PC-9 (cell line): Measurements from ENCODE around the gene DIRAS3. TPM values are rescaled to one million over a fixed set of nuclear protein-coding genes. Genes with fewer than 3 reads are reported as not detected.

Source experiments
- BruUV-seq: library from RNA; stranded (reverse); fragments of 400-500 nt; replicated peaks from 2 replicates; lab custom pipeline; 2021; lab: Mats Ljungman, UMichigan
- CTCF ChIA-PET: fragments of 300-600 bp; sonication (Branson Sonifier 250); formaldehyde crosslinking; loops from one replicate; lab custom pipeline; 2022; ENCODE audit warnings: antibody characterized with exemption; lab: Charles Lee
- POLR2A ChIA-PET: fragments of 300-600 bp; sonication (Branson Sonifier 250); formaldehyde crosslinking; loops from one replicate; lab custom pipeline; 2022; ENCODE audit warnings: antibody characterized with exemption; ENCODE audit not compliant: unreplicated experiment; lab: Charles Lee
- DNase-seq, 2 experiments: peaks; one replicate each; pipeline versions ENCODE4 v3.0.0 to v3.0.0-alpha.2; 2015 to 2022; ENCODE audit warnings: mixed read lengths in 1 of 2
- H2AFZ ChIP-seq: fragments of 200-600 bp; sonication (generic); 2 replicates; pipeline ENCODE4 v1.8.1; 2017; ENCODE audit warnings: antibody characterized with exemption
- H3F3A ChIP-seq: fragments of 200-600 bp; sonication (generic); 2 replicates; pipeline ENCODE4 v1.8.1; 2017; ENCODE audit warnings: antibody characterized with exemption, mild to moderate bottlenecking, low read depth; ENCODE audit not compliant: insufficient read depth
- H3K27ac ChIP-seq: fragments of 200-600 bp; sonication (generic); 2 replicates; pipeline ENCODE4 v1.6.1; 2016; ENCODE audit warnings: mixed run types
- H3K27me3 ChIP-seq: fragments of 200-600 bp; sonication (generic); 2 replicates; pipeline ENCODE4 v1.6.1; 2016; ENCODE audit warnings: low read depth, mixed run types; ENCODE audit not compliant: insufficient read depth
- H3K36me3 ChIP-seq: fragments of 200-600 bp; sonication (generic); 2 replicates; pipeline ENCODE4 v1.6.1; 2016; ENCODE audit warnings: low read depth, mixed run types
- H3K4me1 ChIP-seq: fragments of 200-600 bp; sonication (generic); replicated peaks from 2 replicates; pipeline ENCODE4 v1.6.1; 2016; ENCODE audit warnings: mixed run types; ENCODE audit not compliant: insufficient read depth
- H3K4me2 ChIP-seq: fragments of 200-600 bp; sonication (generic); 2 replicates; pipeline ENCODE4 v1.6.1; 2017; ENCODE audit warnings: mixed run types
- H3K4me3 ChIP-seq: fragments of 200-600 bp; sonication (generic); 2 replicates; pipeline ENCODE4 v1.6.1; 2016; ENCODE audit warnings: mixed run types
- H3K79me2 ChIP-seq: fragments of 200-600 bp; sonication (generic); 2 replicates; pipeline ENCODE4 v1.6.1; 2017; ENCODE audit warnings: low read depth, mixed run types
- H3K9me2 ChIP-seq: fragments of 200-600 bp; sonication (generic); 2 replicates; pipeline ENCODE4 v1.8.1; 2017; ENCODE audit warnings: mild to moderate bottlenecking; ENCODE audit not compliant: insufficient read depth
- H3K9me3 ChIP-seq: fragments of 200-600 bp; sonication (generic); 2 replicates; pipeline ENCODE4 v1.8.1; 2016; ENCODE audit warnings: low read depth; ENCODE audit not compliant: insufficient read depth
- H4K20me1 ChIP-seq: fragments of 200-600 bp; sonication (generic); 2 replicates; pipeline ENCODE4 v1.8.1; 2017; ENCODE audit not compliant: insufficient read depth
- CTCF ChIP-seq: fragments of 200-600 bp; sonication (generic); conservative IDR thresholded peaks from 2 replicates; pipeline ENCODE4 v1.6.1; 2017; ENCODE audit warnings: mixed run types, antibody characterized with exemption, mild to moderate bottlenecking, moderate library complexity
- EZH2 ChIP-seq: fragments of 200-600 bp; sonication (generic); IDR thresholded peaks from 2 replicates; pipeline ENCODE4 v1.8.0; 2017; ENCODE audit warnings: antibody characterized with exemption, low read depth
- intact Hi-C: fragments of 100-400 bp; cut with micrococcal nuclease; formaldehyde crosslinking; loops from one replicate; pipeline ENCODE4 v1.10.0; 2022; ENCODE audit not compliant: unreplicated experiment
- total RNA-seq: library from RNA; stranded (reverse); gene quantifications from 2 replicates; pipeline ENCODE4 v1.2.3, GENCODE V29; 2021

DIRAS3 gene
- total RNA-seq, 1 experiment from 2014 or later, result not detected

- H3K27ac ChIP-seq, result no peak overlapping the region
- no peaks in the 10 kb centered on the region for H3K9me3 ChIP-seq
- H3F3A ChIP-seq, result no peaks in the 10 kb centered on the region
- no peaks in the 10 kb centered on the region for H4K20me1 ChIP-seq
- H3K4me3 ChIP-seq, result no peak overlapping the region
- no peak overlapping the region for H2AFZ ChIP-seq
- no peaks in the 10 kb centered on the region for H3K27me3 ChIP-seq
- H3K9me2 ChIP-seq, result 0 out of 2 replicates have a peak, but pooled peaks cover 3% of the 10 kb centered on the region
- no peaks in the 10 kb centered on the region for H3K79me2 ChIP-seq
- no peaks in the 10 kb centered on the region for H3K36me3 ChIP-seq
- ChIA-PET POLR2A (no interaction called here), CTCF (no interaction called here)
- no peak for DNase-seq
- H3K4me1 ChIP-seq, result no peaks in the 10 kb centered on the region
- no TSS peak for BruUV-seq
- TF ChIP-seq CTCF (no peak), EZH2 (no peak)
- H3K4me2 ChIP-seq, result no peak overlapping the region
- intact Hi-C loops, result no loop called here
These were observed 4.0 kb downstream of the DIRAS3 start for GRCh38 chr1:68046423-68046822.

- DNase-seq, result no peak
- Histone ChIP-seq H3K4me3 (no peak overlapping the region), H3F3A (no peaks in the 10 kb centered on the region), H3K79me2 (no peaks in the 10 kb centered on the region), H3K9me2 (0 out of 2 replicates have a peak, but pooled peaks cover 3% of the 10 kb centered on the region), H4K20me1 (no peaks in the 10 kb centered on the region), H3K4me2 (no peak overlapping the region), H3K27me3 (no peaks in the 10 kb centered on the region), H2AFZ (no peak overlapping the region), H3K9me3 (no peaks in the 10 kb centered on the region), H3K36me3 (no peaks in the 10 kb centered on the region), H3K4me1 (no peaks in the 10 kb centered on the region), H3K27ac (no peak overlapping the region)
- CTCF ChIA-PET, result no interaction called here
- POLR2A ChIA-PET, result no interaction called here
- no TSS peak for BruUV-seq
- no peak for TF ChIP-seq CTCF
- no peak for TF ChIP-seq EZH2
- intact Hi-C loops, result no loop called here
These were observed 4.8 kb downstream of the DIRAS3 start for GRCh38 chr1:68045511-68046180.

- Histone ChIP-seq H2AFZ (no peak overlapping the region), H3K4me3 (no peak overlapping the region), H3K9me2 (0 out of 2 replicates have a peak, but pooled peaks cover 3% of the 10 kb centered on the region), H3K79me2 (no peaks in the 10 kb centered on the region), H3F3A (no peaks in the 10 kb centered on the region), H3K4me2 (no peak overlapping the region), H3K9me3 (no peaks in the 10 kb centered on the region), H4K20me1 (no peaks in the 10 kb centered on the region; the same call in 1 of the 2 replicates), H3K27me3 (no peaks in the 10 kb centered on the region), H3K27ac (no peak overlapping the region), H3K36me3 (no peaks in the 10 kb centered on the region), H3K4me1 (no peaks in the 10 kb centered on the region)
- no peak for TF ChIP-seq CTCF
- no peak for TF ChIP-seq EZH2
- intact Hi-C loops, result no loop called here
- ChIA-PET POLR2A (interaction anchor here (0.7 kb wide), 1 partner anchor 283 kb away, joined by 3 read pairs; no protein-coding TSS in a partner anchor), CTCF (no interaction called here)
- BruUV-seq, result no TSS peak
- DNase-seq, result no peak
These were observed 6.9 kb downstream of the DIRAS3 start for GRCh38 chr1:68043443-68044090.
